ENCODE results near the gene ODC1.
A peak's percentile ranks its signal among the peaks of the same experiment; 100 is the strongest.
"Not testable (repeated sequence)": the region's sequence is repeated elsewhere in the genome, so short reads cannot be mapped to it uniquely, and the experiment has no call there.

ODC1 gene

DNA sequence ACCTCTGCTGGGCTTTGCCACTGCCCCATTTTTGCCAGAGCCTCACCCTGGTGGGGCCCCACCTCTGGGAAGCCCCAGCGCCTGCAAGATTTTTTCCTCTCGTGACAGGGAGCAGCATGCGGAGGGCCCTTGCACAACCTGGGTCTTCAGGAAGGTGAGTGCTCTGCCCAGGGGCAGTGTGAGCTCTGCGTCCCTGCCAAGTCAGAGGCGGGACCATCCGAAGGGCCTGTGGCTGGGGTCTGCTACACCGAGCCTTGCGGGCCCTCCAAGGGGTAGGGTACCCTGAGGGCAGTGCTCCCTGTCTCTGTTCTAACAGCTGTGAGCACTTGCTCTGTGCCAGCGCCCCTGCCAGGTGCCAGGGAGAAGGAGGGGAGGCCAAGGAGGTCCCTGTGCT, 5.8 kb upstream of the ODC1 start:
- no peaks in the 10 kb centered on the region for H3K36me3 ChIP-seq (replicated peaks)
- H3K4me3 ChIP-seq, result no peak overlapping the region
- H3K4me1 ChIP-seq, result peaks cover 3% of the 10 kb centered on the region
- in situ Hi-C loops (cut with MboI; ENCODE audit: low sequenced_read_pairs), result no loop called here
- no peaks in the 10 kb centered on the region for H3K27me3 ChIP-seq (ENCODE audit: low read depth)
- H3K9me3 ChIP-seq, result no peaks in the 10 kb centered on the region
- DNase-seq (ENCODE audit: low spot score in 2 of 2), result no peak

DNA sequence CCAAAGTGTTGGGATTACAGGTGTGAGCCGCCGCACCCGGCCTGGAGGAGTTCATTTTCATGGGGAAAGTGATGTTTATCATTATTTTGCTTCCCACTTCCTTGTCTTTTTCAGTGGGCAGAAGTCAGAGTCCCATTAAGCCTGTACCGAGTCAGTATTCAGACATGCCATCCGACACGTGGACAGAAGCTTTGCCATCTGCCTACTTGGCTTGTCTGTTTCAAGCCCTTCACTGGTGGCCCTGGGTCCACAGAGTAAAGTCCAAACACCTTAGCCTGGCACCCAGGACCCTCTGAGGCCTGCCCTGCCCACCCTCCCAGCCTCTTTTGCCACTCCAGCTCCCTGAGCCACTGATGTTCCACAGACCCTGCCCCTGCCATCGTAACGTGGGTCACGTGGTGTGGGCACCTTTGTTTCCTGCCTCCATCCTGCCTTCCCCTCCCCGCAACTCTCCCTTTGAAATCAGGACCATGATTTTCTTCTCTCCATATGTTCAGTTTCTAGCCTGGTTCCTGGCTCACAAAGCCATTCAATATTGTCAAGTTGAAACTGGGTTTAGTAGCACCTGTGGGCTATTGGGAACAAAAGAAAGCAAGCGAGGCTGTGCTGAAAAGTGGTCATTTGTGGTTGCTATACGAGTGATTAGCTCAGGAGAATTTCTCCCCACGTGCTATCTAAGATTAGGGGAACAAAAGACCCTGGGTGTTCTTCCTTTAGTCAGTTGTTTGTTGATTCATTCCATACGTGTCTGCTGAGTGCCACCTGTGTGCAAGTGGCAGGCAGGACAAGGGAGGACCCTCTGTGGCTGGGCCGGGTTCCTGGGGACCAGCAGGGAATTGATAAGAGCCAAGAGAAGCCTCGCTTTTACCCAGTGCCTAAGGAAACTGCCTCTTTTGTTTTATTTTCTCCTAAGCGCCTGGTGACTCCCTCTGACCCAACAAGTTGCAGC, 5.1 kb upstream of the ODC1 start:
- no peak for DNase-seq (ENCODE audit: low spot score in 2 of 2)
- H3K4me3 ChIP-seq, result no peak overlapping the region
- in situ Hi-C loops (cut with MboI; ENCODE audit: low sequenced_read_pairs), result no loop called here

DNA sequence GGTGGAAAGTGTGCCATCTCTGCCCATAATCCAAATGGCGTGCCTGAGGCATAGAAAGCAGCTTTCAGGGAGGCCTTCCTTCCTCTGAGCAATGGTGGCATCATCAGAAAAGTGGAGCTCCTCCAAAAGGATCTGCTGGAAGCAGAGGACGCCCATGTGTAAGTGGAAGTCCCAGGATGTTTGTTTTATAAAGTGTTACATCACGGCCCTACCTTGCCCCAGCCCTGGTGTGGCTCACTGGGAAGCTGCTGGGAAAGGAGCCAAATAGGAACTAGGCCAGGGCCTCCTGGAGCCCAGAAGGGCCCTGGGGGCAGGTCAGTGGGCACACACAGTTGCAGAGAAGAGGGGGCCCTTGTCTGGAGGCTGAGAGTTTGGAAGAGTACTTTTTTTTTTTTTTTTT, 4.2 kb upstream of the ODC1 start:
- DNase-seq (ENCODE audit: low spot score in 2 of 2), result no peak
- H3K27me3 ChIP-seq (ENCODE audit: low read depth), result no peaks in the 10 kb centered on the region
- H3K9me3 ChIP-seq, result no peaks in the 10 kb centered on the region
- in situ Hi-C loops (cut with MboI; ENCODE audit: low sequenced_read_pairs), result no loop called here
- peaks cover 6% of the 10 kb centered on the region for H3K4me1 ChIP-seq
- no peak overlapping the region for H3K4me3 ChIP-seq
- no peaks in the 10 kb centered on the region for H3K36me3 ChIP-seq (replicated peaks)

More for the DNA sequence above, 5.1 kb upstream of the ODC1 start:
- Histone ChIP-seq H3K9me3 (no peaks in the 10 kb centered on the region), H3K4me1 (peaks cover 6% of the 10 kb centered on the region), H3K27me3 (ENCODE audit: low read depth) (no peaks in the 10 kb centered on the region), H3K36me3 (replicated peaks) (no peaks in the 10 kb centered on the region)

DNA sequence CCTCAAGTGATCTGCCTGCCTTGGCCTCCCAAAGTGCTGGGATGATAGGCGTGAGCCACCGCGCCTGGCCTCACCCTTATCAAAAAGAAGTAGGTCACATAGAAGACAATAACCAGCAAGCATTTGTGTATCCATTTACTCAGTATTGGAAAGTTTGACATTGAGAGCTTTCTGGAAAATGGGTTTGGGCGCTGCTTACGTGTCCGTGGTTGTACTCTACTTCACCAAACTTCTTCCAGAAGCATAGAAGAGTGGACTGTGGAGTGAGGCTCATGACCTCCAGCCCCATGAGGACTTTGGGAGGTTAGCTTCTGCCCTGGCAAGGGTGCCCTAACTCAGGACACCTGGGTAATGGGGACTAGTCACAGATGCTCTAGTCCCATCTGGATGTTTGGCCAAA, 3.7 kb upstream of the ODC1 start:
- no peak overlapping the region for H3K4me3 ChIP-seq
- H3K27me3 ChIP-seq (ENCODE audit: low read depth), result no peaks in the 10 kb centered on the region
- H3K4me1 ChIP-seq, result peaks cover 6% of the 10 kb centered on the region

DNA sequence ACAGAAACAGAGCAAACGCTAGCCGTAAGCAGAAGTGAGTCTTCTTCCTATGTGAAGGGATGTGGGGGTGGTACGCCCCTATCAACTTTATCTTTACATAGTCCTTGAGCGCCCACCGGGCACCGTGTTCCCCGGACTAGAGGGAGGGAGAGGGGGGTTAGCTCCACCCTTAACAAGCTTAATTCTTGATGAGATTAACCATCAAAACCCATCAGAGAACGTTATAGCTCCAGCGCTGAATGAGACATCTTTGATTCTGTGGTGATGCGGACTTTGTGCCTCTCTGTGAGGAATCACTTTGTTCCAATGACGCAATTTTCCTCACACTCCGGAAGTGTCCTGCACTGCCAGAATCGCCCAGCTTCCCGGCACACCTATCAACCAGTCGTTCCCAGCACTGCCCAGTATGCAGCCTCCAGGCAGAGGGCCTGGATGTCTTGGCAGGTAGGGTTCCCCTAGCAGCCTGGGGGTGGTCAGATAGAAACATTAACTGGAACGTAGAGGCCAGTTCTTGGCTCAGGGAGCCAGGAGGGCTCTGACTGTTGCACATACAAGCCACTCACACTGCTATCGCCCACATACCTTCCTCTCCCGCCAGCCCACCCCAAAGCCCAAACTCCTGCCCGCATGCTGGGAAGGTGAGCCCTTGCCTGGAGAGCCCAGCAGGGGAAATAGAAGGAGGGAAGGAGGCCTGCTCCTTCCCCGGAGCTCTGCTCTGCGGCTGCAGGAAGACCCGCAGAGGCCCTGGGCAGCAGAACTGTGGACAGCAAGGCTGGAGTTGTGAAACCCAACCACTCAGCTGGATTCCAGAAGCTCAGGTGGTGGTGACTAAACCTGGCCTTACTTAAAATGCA, 1.9 kb upstream of the ODC1 start:
- peaks cover 8% of the 10 kb centered on the region for H3K36me3 ChIP-seq (replicated peaks)
- H3K4me3 ChIP-seq, result no peak overlapping the region
- H3K9me3 ChIP-seq, result no peaks in the 10 kb centered on the region
- H3K27me3 ChIP-seq (ENCODE audit: low read depth), result no peaks in the 10 kb centered on the region
- no peak for DNase-seq (ENCODE audit: low spot score in 2 of 2)
- in situ Hi-C loops (cut with MboI; ENCODE audit: low sequenced_read_pairs), result loop anchor here (10.0 kb wide), 1 partner anchor 215 kb away; no protein-coding TSS in a partner anchor
- peaks cover 12% of the 10 kb centered on the region for H3K4me1 ChIP-seq

More for the DNA sequence above, 3.7 kb upstream of the ODC1 start:
- Histone ChIP-seq H3K36me3 (replicated peaks) (no peaks in the 10 kb centered on the region), H3K9me3 (no peaks in the 10 kb centered on the region)
- no peak for DNase-seq (ENCODE audit: low spot score in 2 of 2)
- in situ Hi-C loops (cut with MboI; ENCODE audit: low sequenced_read_pairs), result no loop called here

DNA sequence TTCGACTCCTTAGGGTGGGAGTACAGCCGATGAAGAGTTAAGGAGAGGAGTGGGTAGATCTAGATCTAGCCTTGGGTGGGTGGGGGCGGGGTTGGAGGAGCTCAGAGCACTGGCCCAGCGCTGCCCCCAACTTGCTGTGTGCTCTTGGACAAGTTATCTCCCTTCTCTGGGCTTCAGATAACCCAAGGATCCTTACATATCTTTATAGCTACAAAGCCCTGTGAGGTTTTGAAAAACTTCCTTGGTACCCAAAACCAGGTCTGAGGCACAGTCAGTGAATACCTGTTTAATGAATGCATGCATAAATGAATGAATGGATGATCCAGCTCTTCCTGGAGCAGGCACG, 1.3 kb upstream of the ODC1 start:
- H3K9me3 ChIP-seq, result no peaks in the 10 kb centered on the region
- in situ Hi-C loops (cut with MboI; ENCODE audit: low sequenced_read_pairs), result loop anchor here (10.0 kb wide), 1 partner anchor 215 kb away; no protein-coding TSS in a partner anchor
- H3K4me1 ChIP-seq, result peaks cover 16% of the 10 kb centered on the region
- H3K27me3 ChIP-seq (ENCODE audit: low read depth), result no peaks in the 10 kb centered on the region
- no peak for DNase-seq (ENCODE audit: low spot score in 2 of 2)
- H3K4me3 ChIP-seq, result no peak overlapping the region
- peaks cover 14% of the 10 kb centered on the region for H3K36me3 ChIP-seq (replicated peaks)

DNA sequence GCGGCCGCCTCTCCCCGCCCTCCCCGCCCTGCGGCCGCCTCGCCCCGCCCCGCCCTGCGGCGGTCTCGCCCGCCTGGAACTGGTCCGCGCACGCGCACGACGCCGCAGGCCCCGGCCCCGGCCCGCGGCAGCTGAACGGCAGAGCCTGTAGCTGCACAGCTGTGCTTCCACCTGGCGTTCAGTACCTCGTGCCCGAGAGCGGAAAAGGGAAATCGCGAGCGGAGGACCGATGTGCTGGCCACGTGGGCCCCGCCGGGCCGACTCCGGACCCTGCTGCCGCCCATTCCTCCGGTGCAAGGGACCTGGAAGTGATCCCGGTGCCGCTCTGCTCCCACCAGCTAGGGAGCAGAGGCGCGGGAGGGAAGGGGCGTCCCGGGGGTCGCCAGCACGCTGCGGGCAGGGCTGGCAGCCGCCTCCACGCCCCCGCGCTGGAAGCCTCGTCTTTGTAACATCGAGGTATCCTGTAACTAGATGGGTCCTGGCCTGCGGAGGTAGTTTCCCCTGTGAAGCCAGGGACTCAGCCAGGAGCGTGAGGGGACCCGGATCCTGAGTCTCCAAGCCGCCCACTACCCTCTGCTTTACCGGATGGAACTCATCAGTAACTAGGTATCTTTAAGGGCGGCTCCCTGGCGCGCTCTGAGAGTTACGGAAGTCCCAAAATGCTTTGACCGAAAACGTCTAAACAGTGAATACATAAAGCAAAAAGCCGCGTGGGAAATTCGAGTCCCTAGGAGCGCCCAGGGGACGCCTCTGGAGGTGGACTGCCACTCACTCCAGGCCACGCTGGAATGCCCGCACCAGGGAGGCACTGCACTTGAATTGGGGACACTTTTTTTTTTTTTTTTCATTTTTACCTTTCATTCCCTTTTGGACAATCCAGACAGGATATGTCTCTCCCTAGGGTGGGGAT, 704 bp upstream of the ODC1 start:
- Histone ChIP-seq H3K4me1 (peaks cover 16% of the 10 kb centered on the region), H3K27me3 (ENCODE audit: low read depth) (no peaks in the 10 kb centered on the region), H3K9me3 (no peaks in the 10 kb centered on the region), H3K36me3 (replicated peaks) (peaks cover 21% of the 10 kb centered on the region), H3K4me3 (peak overlapping the region; percentile 34)
- in situ Hi-C loops (cut with MboI; ENCODE audit: low sequenced_read_pairs), result loop anchor here (10.0 kb wide), 1 partner anchor 216 kb away; no protein-coding TSS in a partner anchor
- DNase-seq (ENCODE audit: low spot score in 2 of 2), result peak in 1 of 2 experiments; percentile 91

DNA sequence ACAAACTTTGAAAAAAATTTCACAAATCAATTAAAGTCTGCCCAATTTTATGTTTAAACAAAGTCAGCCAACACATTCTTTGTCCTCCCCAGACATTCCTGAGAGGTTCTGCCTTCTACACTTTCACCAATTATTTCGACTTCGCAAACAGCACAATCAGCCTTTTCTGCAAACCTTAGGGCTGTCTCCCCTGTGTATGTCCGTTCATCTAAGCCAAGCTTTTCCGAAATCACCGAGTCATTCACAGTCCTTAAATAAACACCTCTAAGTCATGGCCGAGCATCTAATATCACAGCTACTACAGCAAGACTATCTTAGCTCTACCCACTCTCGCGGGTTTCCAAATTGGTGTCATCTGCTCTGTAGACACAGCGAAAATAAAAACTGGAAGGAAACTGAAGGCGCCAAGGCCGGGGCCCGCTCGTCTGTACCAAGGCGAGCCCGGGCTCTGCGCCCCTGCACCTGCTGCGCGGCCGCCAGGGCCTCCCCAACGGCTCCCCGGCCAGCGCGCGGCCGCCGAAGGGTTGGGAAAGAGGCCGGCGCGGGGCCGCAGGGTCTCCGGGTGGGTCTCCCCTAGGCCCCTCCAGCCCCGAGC, 730 bp downstream of the ODC1 start:
- peak in 1 of 2 experiments; percentile 41 for DNase-seq (ENCODE audit: low spot score in 2 of 2)
- Histone ChIP-seq H3K36me3 (replicated peaks) (peaks cover 35% of the 10 kb centered on the region), H3K4me1 (peaks cover 16% of the 10 kb centered on the region), H3K9me3 (no peaks in the 10 kb centered on the region), H3K27me3 (ENCODE audit: low read depth) (no peaks in the 10 kb centered on the region), H3K4me3 (peak overlapping the region; percentile 54)
- in situ Hi-C loops (cut with MboI; ENCODE audit: low sequenced_read_pairs), result loop anchor here (10.0 kb wide), 1 partner anchor 217 kb away; no protein-coding TSS in a partner anchor

DNA sequence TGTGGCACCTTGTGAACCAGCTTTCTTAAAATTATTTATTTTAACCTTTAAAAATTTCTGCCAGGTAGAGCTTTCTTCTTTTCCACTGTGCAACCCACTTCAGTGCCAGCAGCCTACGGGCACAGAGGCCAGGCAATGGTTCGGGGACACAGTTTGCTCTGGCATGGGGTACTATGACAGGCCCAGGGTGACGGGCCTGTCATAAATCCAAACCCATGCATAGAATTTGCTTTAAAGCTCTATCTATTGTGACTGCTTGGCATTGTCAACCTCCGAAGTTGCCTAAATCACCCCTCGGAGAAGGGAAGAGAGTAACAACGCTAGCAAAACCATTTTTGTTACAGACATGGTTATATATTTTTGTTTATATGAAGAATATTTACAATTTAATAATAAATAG, 1.5 kb downstream of the ODC1 start:
- Histone ChIP-seq H3K4me1 (peaks cover 16% of the 10 kb centered on the region), H3K27me3 (ENCODE audit: low read depth) (no peaks in the 10 kb centered on the region), H3K9me3 (no peaks in the 10 kb centered on the region), H3K36me3 (replicated peaks) (peaks cover 43% of the 10 kb centered on the region), H3K4me3 (peak overlapping the region; percentile 54)
- DNase-seq (ENCODE audit: low spot score in 2 of 2), result peak in 1 of 2 experiments; percentile 25
- in situ Hi-C loops (cut with MboI; ENCODE audit: low sequenced_read_pairs), result loop anchor here (10.0 kb wide), 1 partner anchor 218 kb away; no protein-coding TSS in a partner anchor

DNA sequence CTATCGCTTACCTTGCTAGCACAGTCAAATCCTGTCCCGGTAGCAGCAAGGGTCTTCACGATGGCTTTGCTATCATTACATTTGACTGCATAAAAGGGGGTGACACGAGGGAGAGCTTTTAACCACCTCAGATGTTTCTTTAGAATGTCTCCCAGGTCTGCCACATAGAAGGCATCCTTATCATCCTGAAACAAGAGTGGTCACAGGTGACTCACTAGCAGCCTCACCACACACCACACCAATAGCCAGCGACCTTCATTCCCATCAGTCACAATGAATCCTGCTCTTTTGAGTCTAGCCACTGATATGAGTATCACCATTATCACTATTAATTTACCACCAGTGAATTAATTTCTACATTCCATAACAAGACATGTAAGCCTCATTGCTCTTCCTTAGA, 3.7 kb downstream of the ODC1 start:
- Histone ChIP-seq H3K27me3 (ENCODE audit: low read depth) (no peaks in the 10 kb centered on the region), H3K9me3 (no peaks in the 10 kb centered on the region), H3K4me3 (no peak overlapping the region), H3K36me3 (replicated peaks) (peaks cover 64% of the 10 kb centered on the region), H3K4me1 (peaks cover 16% of the 10 kb centered on the region)
- DNase-seq (ENCODE audit: low spot score in 2 of 2), result no peak
- in situ Hi-C loops (cut with MboI; ENCODE audit: low sequenced_read_pairs), result loop anchor here (10.0 kb wide), 1 partner anchor 220 kb away; no protein-coding TSS in a partner anchor

DNA sequence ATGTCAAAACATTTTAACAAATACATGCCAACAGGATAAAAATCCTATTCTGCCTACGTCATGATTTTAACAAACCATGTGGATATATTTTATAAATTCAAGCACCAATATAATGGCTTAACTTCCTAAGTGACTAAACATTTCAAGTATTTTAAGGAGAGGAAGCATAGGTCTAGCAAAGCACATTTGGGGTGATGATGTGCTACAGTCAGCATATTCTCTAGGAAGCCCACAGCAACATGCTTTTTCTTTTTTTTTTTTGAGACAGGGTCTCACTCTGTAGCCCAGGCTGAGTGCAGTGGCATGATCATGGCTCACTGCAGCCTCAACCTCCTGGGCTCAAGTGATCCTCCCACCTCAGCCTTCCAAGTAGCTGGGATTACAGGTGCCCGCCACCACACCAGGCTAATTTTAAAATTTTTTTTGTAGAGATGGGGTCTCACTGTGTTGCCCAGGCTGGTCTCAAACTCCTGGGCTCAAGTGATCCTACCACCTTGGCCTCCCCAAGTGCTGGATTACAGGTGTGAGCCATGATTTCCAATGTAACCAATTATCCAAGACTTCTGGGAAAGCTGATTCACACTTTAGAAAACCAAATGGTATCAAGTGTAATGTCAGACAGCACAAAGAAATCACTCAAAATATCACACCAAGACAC, 5.5 kb downstream of the ODC1 start:
- not testable (repeated sequence) for DNase-seq (ENCODE audit: low spot score in 2 of 2); H3K4me1 ChIP-seq; H3K27me3 ChIP-seq (ENCODE audit: low read depth); H3K4me3 ChIP-seq; H3K9me3 ChIP-seq
- in situ Hi-C loops (cut with MboI; ENCODE audit: low sequenced_read_pairs), result loop anchor here (10.0 kb wide), 1 partner anchor 222 kb away; no protein-coding TSS in a partner anchor
- peaks cover 72% of the 10 kb centered on the region for H3K36me3 ChIP-seq (replicated peaks)

DNA sequence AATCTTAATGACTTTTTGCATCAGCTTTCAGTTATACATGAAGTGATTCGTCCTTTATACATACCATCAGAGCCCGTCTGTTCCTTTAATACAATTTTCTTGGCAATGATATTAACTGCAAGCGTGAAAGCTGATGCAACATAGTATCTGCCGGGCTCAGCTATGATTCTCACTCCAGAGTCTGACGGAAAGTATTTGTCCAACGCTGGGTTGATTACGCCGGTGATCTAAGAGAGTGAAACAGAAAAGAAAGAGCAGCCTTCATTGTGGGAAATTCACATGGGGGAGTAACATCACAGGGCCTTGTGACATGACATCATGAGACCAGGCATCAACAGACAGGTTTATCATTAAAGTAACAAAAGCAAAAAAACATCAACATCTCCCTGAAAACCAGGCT, 6.2 kb downstream of the ODC1 start:
- Histone ChIP-seq H3K9me3 (no peaks in the 10 kb centered on the region), H3K4me1 (peaks cover 10% of the 10 kb centered on the region), H3K27me3 (ENCODE audit: low read depth) (no peaks in the 10 kb centered on the region), H3K36me3 (replicated peaks) (peaks cover 72% of the 10 kb centered on the region), H3K4me3 (no peak overlapping the region)
- in situ Hi-C loops (cut with MboI; ENCODE audit: low sequenced_read_pairs), result loop anchor here (10.0 kb wide), 1 partner anchor 223 kb away; no protein-coding TSS in a partner anchor
- DNase-seq (ENCODE audit: low spot score in 2 of 2), result no peak
